ENCODE measurements around the gene NAA15. TPM values are rescaled to one million over a fixed set of nuclear protein-coding genes. Genes with fewer than 3 reads are reported as not detected.

Gene NAA15
- total RNA-seq, 1 experiment from 2014 or later = 55.0 TPM

DNA sequence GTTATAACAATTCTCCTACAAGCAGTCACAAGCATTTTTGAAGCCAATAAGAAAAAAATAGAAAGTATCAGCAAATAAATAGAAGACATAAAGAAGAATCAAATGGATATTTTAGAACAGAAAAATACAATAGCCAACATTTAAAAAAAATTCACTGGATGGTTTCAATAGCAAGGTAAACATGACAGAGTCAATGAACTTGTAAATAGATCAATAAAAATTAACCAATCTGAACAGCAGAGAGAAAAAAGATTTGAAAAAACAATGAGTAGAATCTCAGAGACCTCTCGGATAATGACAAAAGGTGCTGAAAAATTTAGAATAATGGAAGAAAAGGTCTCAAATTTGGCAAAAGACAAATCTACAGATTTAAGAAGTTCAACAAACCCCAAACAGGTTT lies 119.3 kb downstream of the NAA15 start:
- no peak overlapping the region for H3K27ac ChIP-seq (ENCODE audit: low read length)
- H3K4me1 ChIP-seq (ENCODE audit: control insufficient read depth, insufficient read depth, low read length) = no peaks in the 10 kb centered on the region
- no peak overlapping the region for H3K4me3 ChIP-seq (ENCODE audit: low read depth in 2 of 2, low read length in 2 of 2)
- in situ Hi-C loops (cut with HindIII; ENCODE audit: low pct_unique_long_range_greater_than_20kb, low sequenced_read_pairs) = no loop called here
- H3K36me3 ChIP-seq (ENCODE audit: control insufficient read depth, insufficient read depth, low read length) = no peaks in the 10 kb centered on the region
- no peak for TF ChIP-seq POLR2AphosphoS5 (IDR thresholded peaks at IDR 0.05; ENCODE audit: low read depth, low read length)
- no peak for TF ChIP-seq TCF7L2 (IDR thresholded peaks at IDR 0.05; ENCODE audit: low read depth, low read length)
- TF ChIP-seq, protein P1, sequence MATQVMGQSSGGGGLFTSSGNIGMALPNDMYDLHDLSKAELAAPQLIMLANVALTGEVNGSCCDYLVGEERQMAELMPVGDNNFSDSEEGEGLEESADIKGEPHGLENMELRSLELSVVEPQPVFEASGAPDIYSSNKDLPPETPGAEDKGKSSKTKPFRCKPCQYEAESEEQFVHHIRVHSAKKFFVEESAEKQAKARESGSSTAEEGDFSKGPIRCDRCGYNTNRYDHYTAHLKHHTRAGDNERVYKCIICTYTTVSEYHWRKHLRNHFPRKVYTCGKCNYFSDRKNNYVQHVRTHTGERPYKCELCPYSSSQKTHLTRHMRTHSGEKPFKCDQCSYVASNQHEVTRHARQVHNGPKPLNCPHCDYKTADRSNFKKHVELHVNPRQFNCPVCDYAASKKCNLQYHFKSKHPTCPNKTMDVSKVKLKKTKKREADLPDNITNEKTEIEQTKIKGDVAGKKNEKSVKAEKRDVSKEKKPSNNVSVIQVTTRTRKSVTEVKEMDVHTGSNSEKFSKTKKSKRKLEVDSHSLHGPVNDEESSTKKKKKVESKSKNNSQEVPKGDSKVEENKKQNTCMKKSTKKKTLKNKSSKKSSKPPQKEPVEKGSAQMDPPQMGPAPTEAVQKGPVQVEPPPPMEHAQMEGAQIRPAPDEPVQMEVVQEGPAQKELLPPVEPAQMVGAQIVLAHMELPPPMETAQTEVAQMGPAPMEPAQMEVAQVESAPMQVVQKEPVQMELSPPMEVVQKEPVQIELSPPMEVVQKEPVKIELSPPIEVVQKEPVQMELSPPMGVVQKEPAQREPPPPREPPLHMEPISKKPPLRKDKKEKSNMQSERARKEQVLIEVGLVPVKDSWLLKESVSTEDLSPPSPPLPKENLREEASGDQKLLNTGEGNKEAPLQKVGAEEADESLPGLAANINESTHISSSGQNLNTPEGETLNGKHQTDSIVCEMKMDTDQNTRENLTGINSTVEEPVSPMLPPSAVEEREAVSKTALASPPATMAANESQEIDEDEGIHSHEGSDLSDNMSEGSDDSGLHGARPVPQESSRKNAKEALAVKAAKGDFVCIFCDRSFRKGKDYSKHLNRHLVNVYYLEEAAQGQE (IDR thresholded peaks at IDR 0.05; ENCODE audit: insufficient read depth in 1 of 2, low read depth in 2 of 2, low read length in 1 of 2) = no peak
- TF ChIP-seq, protein P2, sequence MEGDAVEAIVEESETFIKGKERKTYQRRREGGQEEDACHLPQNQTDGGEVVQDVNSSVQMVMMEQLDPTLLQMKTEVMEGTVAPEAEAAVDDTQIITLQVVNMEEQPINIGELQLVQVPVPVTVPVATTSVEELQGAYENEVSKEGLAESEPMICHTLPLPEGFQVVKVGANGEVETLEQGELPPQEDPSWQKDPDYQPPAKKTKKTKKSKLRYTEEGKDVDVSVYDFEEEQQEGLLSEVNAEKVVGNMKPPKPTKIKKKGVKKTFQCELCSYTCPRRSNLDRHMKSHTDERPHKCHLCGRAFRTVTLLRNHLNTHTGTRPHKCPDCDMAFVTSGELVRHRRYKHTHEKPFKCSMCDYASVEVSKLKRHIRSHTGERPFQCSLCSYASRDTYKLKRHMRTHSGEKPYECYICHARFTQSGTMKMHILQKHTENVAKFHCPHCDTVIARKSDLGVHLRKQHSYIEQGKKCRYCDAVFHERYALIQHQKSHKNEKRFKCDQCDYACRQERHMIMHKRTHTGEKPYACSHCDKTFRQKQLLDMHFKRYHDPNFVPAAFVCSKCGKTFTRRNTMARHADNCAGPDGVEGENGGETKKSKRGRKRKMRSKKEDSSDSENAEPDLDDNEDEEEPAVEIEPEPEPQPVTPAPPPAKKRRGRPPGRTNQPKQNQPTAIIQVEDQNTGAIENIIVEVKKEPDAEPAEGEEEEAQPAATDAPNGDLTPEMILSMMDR (IDR thresholded peaks at IDR 0.05) = no peak
- TF ChIP-seq SIN3A (IDR thresholded peaks at IDR 0.05; ENCODE audit: borderline replicate concordance, insufficient read depth, low read depth, low read length) = no peak
- intact Hi-C loops (cut with micrococcal nuclease; ENCODE audit: unreplicated experiment) = no loop called here
- DNase-seq (ENCODE audit: low read depth, low spot score) (no peak), ATAC-seq (no peak)
- CTCF ChIA-PET = no interaction called here
- POLR2A ChIA-PET = no interaction called here
- no peaks in the 10 kb centered on the region for H3K27me3 ChIP-seq (ENCODE audit: control insufficient read depth, insufficient read depth, low read length)
- no peaks in the 10 kb centered on the region for H3K9me3 ChIP-seq (ENCODE audit: control insufficient read depth, insufficient read depth, low read depth, low read length)
- no TSS peak for BruUV-seq (replicated peaks)

DNA sequence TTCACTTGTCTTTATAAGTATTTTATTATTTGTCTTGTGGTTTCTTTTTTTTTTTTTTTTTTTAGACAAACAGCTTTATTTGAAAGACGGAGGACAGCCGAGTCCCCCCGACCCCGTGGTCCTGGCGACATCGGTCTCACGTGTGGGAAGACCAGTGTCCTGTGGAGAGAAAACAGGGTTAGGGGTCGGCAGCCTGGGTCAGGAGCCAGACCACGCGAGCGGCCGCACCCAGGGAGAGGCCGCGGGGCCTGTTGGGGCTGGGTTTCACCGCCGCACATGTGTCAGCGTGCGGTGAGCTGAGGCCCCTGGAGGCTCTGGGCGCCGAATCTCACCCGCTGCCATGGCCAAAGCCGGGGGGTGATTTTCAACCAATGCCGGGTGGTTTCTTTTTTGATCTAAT lies 134.8 kb downstream of the NAA15 start:
- ChIA-PET CTCF (no interaction called here), POLR2A (no interaction called here)
- Histone ChIP-seq H3K27me3 (ENCODE audit: control insufficient read depth, insufficient read depth, low read length) (no peaks in the 10 kb centered on the region), H3K4me1 (ENCODE audit: control insufficient read depth, insufficient read depth, low read length) (no peaks in the 10 kb centered on the region), H3K9me3 (ENCODE audit: control insufficient read depth, insufficient read depth, low read depth, low read length) (peaks cover 10% of the 10 kb centered on the region; the same call in 1 of the 2 replicates), H3K27ac (ENCODE audit: low read length) (no peak overlapping the region), H3K4me3 (ENCODE audit: low read depth in 2 of 2, low read length in 2 of 2) (no peak overlapping the region), H3K36me3 (ENCODE audit: control insufficient read depth, insufficient read depth, low read length) (no peaks in the 10 kb centered on the region)
- BruUV-seq (replicated peaks) = no TSS peak
- intact Hi-C loops (cut with micrococcal nuclease; ENCODE audit: unreplicated experiment) = no loop called here
- ATAC-seq (no peak), DNase-seq (ENCODE audit: low read depth, low spot score) (no peak)
- in situ Hi-C loops (cut with HindIII; ENCODE audit: low pct_unique_long_range_greater_than_20kb, low sequenced_read_pairs) = no loop called here
- TF ChIP-seq, protein P1 (IDR thresholded peaks at IDR 0.05; ENCODE audit: insufficient read depth in 1 of 2, low read depth in 2 of 2, low read length in 1 of 2) = no peak
- TF ChIP-seq TCF7L2 (IDR thresholded peaks at IDR 0.05; ENCODE audit: low read depth, low read length) = no peak
- no peak for TF ChIP-seq POLR2AphosphoS5 (IDR thresholded peaks at IDR 0.05; ENCODE audit: low read depth, low read length)
- TF ChIP-seq, protein P2 (IDR thresholded peaks at IDR 0.05) = no peak
- no peak for TF ChIP-seq SIN3A (IDR thresholded peaks at IDR 0.05; ENCODE audit: borderline replicate concordance, insufficient read depth, low read depth, low read length)

All from Panc1 (cell line).